Sigmoid colon (tissue), 7 donors: ENCODE data around the gene JAKMIP3. TPM values are rescaled to one million over a fixed set of nuclear protein-coding genes. Genes with fewer than 3 reads are reported as not detected.

Experiments
- DNase-seq: peaks from one replicate; pipeline ENCODE4 v3.0.0-alpha.2; 2019
- H3K27ac ChIP-seq, 4 donors: fragments of 200-600 bp; sonication (generic); one replicate each; pipeline ENCODE4 v1.5.1; 2016 to 2019; ENCODE audit warnings: mild to moderate bottlenecking in 1 of 4
- H3K27me3 ChIP-seq, 3 donors: fragments of 200-600 bp; sonication (generic); one replicate each; pipeline ENCODE4 v1.5.1; 2019; ENCODE audit warnings: mild to moderate bottlenecking in 1 of 3
- H3K36me3 ChIP-seq, 4 donors: fragments of 200-600 bp; sonication (generic); one replicate each; pipeline ENCODE4 v1.5.1; 2016 to 2019
- H3K4me1 ChIP-seq, 4 donors: fragments of 200-600 bp; sonication (generic); one replicate each; pipeline ENCODE4 v1.5.1; 2017 to 2019
- H3K4me3 ChIP-seq, 4 donors: fragments of 200-600 bp; sonication (generic); one replicate each; pipeline ENCODE4 v1.5.1; 2017 to 2019; ENCODE audit warnings: mild to moderate bottlenecking in 2 of 4, moderate library complexity in 1 of 4
- H3K9me3 ChIP-seq, 4 donors: fragments of 200-600 bp in 3 of 4; sonication (generic) in 3 of 4; one replicate each; pipeline versions ENCODE4 v1.5.1 to v1.6.1; 2013 to 2019
- CTCF ChIP-seq, 4 experiments: fragments of 450-650 bp in 3 of 4; fragments of 200-600 bp in 1 of 4; IDR thresholded peaks; one replicate each; pipeline ENCODE4 v1.5.1; 2016 to 2019; ENCODE audit warnings: antibody characterized with exemption in 4 of 4, mild to moderate bottlenecking in 3 of 4, moderate library complexity in 2 of 4
- EP300 ChIP-seq, 4 donors: sonication (generic); formaldehyde crosslinking; IDR thresholded peaks; one replicate each; pipeline ENCODE4 v1.6.1; 2017; ENCODE audit warnings: antibody characterized with exemption in 4 of 4
- POLR2A ChIP-seq, 2 donors: fragments of 450-650 bp; IDR thresholded peaks; one replicate each; pipeline ENCODE4 v1.6.1; 2016; ENCODE audit warnings: antibody characterized with exemption in 2 of 2, mild to moderate bottlenecking in 2 of 2, moderate library complexity in 2 of 2
- POLR2AphosphoS5 ChIP-seq, 4 donors: sonication (generic); formaldehyde crosslinking; IDR thresholded peaks; one replicate each; pipeline ENCODE4 v1.6.1; 2017; ENCODE audit warnings: antibody characterized with exemption in 4 of 4
- WGBS, 2 donors: extraction: QIAGEN DNeasy Blood & Tissue Kit; methylation state at CpG; one replicate each; pipeline ENCODE4 v1.1.7; 2013; 5-methylcytosine and 5-hydroxymethylcytosine counted together
- intact Hi-C: fragments of 100-400 bp; cut with DNase I; formaldehyde crosslinking; loops from one replicate; pipeline ENCODE4 v1.15.1; 2023
- polyA plus RNA-seq, 3 donors: library from polyadenylated mRNA; stranded (reverse); fragments of 200-250 nt; gene quantifications; one replicate each; pipeline ENCODE4 v1.2.3, GENCODE V29; 2013
- total RNA-seq, 4 donors: library from RNA; depleted of rRNA; stranded (reverse); fragments of >200 nt; gene quantifications; one replicate each; pipeline ENCODE4 v1.1.0, GENCODE V29; 2016
- donor health status: healthy with polysubstance abuse.
- donor health status: Bipolar disorder and iron deficiency.
- donor health status: healthy.

JAKMIP3 gene
- total and polyA plus RNA-seq, 7 donors: 0.22 to 3.0 (median 0.71) TPM; not detected in 2

GRCh38 chr10:132058111-132058745 lies 7.5 kb upstream of the JAKMIP3 start:
- intact Hi-C loops: no loop called here
- 77 to 82% methylated on average over 16 of the region's 16 CpGs for WGBS, 2 donors
- TF ChIP-seq CTCF (IDR thresholded peaks at IDR 0.05) (no peak), EP300 (IDR thresholded peaks at IDR 0.05) (no peak), POLR2AphosphoS5 (IDR thresholded peaks at IDR 0.05) (no peak), POLR2A (IDR thresholded peaks at IDR 0.05) (no peak)
- Histone ChIP-seq H3K27ac (no peak overlapping the region), H3K4me1 (no peaks in the 10 kb centered on the region), H3K4me3 (no peak overlapping the region), H3K36me3 (no peaks in the 10 kb centered on the region), H3K27me3 (no peaks in the 10 kb centered on the region), H3K9me3 (peaks cover 0 to 3% (median under 1%) of the 10 kb centered on the region in 4 donors)
- peak; percentile 50 for DNase-seq

- peak; percentile 46 for DNase-seq
- no peaks in the 10 kb centered on the region for H3K4me1 ChIP-seq
- no peaks in the 10 kb centered on the region for H3K9me3 ChIP-seq
- intact Hi-C loops: no loop called here
- H3K36me3 ChIP-seq: no peaks in the 10 kb centered on the region
- H3K4me3 ChIP-seq: no peak overlapping the region
- WGBS, 2 donors: 85 to 87% methylated on average over 42 of the region's 42 CpGs
- no peaks in the 10 kb centered on the region for H3K27me3 ChIP-seq
- H3K27ac ChIP-seq: no peak overlapping the region
- TF ChIP-seq EP300 (IDR thresholded peaks at IDR 0.05) (no peak), POLR2AphosphoS5 (IDR thresholded peaks at IDR 0.05) (no peak), CTCF (IDR thresholded peaks at IDR 0.05) (no peak), POLR2A (IDR thresholded peaks at IDR 0.05) (no peak)
Observed at GRCh38 chr10:132058793-132059759, 6.7 kb upstream of the JAKMIP3 start.

- Histone ChIP-seq H3K4me3 (no peak overlapping the region), H3K27ac (no peak overlapping the region), H3K4me1 (peaks cover 0 to 4% (median under 1%) of the 10 kb centered on the region in 4 donors), H3K9me3 (no peaks in the 10 kb centered on the region), H3K27me3 (no peaks in the 10 kb centered on the region), H3K36me3 (no peaks in the 10 kb centered on the region)
- WGBS, 2 donors: 42 to 57% methylated on average over 12 of the region's 12 CpGs
- intact Hi-C loops: no loop called here
- DNase-seq: peak; percentile 52
- TF ChIP-seq POLR2AphosphoS5 (IDR thresholded peaks at IDR 0.05) (no peak), POLR2A (IDR thresholded peaks at IDR 0.05) (no peak), CTCF (IDR thresholded peaks at IDR 0.05) (no peak), EP300 (IDR thresholded peaks at IDR 0.05) (no peak)
Observed at GRCh38 chr10:132059760-132060508, 5.8 kb upstream of the JAKMIP3 start.

- TF ChIP-seq POLR2AphosphoS5 (IDR thresholded peaks at IDR 0.05) (no peak), EP300 (IDR thresholded peaks at IDR 0.05) (no peak), POLR2A (IDR thresholded peaks at IDR 0.05) (no peak), CTCF (IDR thresholded peaks at IDR 0.05) (no peak)
- Histone ChIP-seq H3K27me3 (no peaks in the 10 kb centered on the region), H3K36me3 (no peaks in the 10 kb centered on the region), H3K4me3 (no peak overlapping the region), H3K4me1 (peaks cover 0 to 15% (median 7%) of the 10 kb centered on the region in 4 donors), H3K9me3 (no peaks in the 10 kb centered on the region), H3K27ac (no peak overlapping the region)
- intact Hi-C loops: no loop called here
- 91 to 94% methylated on average over 18 of the region's 18 CpGs for WGBS, 2 donors
- no peak for DNase-seq
Observed at GRCh38 chr10:132061030-132061429, 4.7 kb upstream of the JAKMIP3 start.
